Ishikawa (cell line): ENCODE results near the gene STOM.

Experiments
- CEBPB ChIP-seq: IDR thresholded peaks from 2 replicates; pipeline ENCODE4 v1.6.1; 2012
- CREB1 ChIP-seq: IDR thresholded peaks from 2 replicates; pipeline ENCODE4 v1.6.1; 2012; ENCODE audit warnings: low read depth
- EGR1 ChIP-seq: IDR thresholded peaks from 2 replicates; pipeline ENCODE4 v1.6.1; 2012
- EP300 ChIP-seq: IDR thresholded peaks from 2 replicates; pipeline ENCODE4 v1.6.1; 2012; ENCODE audit warnings: borderline replicate concordance
- FOXM1 ChIP-seq: IDR thresholded peaks from 2 replicates; pipeline ENCODE4 v1.6.1; 2012; ENCODE audit warnings: low read depth, borderline replicate concordance
- NFIC ChIP-seq: IDR thresholded peaks from 2 replicates; pipeline ENCODE4 v1.6.1; 2012
- RAD21 ChIP-seq: IDR thresholded peaks from 2 replicates; pipeline ENCODE4 v1.6.1; 2012; ENCODE audit warnings: low read depth
- TAF1 ChIP-seq: IDR thresholded peaks from 2 replicates; pipeline ENCODE4 v1.6.1; 2012; ENCODE audit warnings: low read depth, mild to moderate bottlenecking
- TCF12 ChIP-seq: IDR thresholded peaks from 2 replicates; pipeline ENCODE4 v1.6.1; 2012; ENCODE audit warnings: low read depth
- TEAD4 ChIP-seq: IDR thresholded peaks from 2 replicates; pipeline ENCODE4 v1.6.1; 2012
- YY1 ChIP-seq: IDR thresholded peaks from 2 replicates; pipeline ENCODE4 v1.6.1; 2012; ENCODE audit warnings: low read depth
- ZBTB7A ChIP-seq: IDR thresholded peaks from 2 replicates; pipeline ENCODE4 v1.6.1; 2012; ENCODE audit warnings: low read depth
- TF ChIP-seq, protein P1 (sequence below): IDR thresholded peaks from 2 replicates; pipeline ENCODE4 v1.6.1; 2012
- TF ChIP-seq, protein P2 (sequence below): IDR thresholded peaks from 2 replicates; pipeline ENCODE4 v1.6.1; 2012
- TF ChIP-seq, protein P3 (sequence below): IDR thresholded peaks from 2 replicates; pipeline ENCODE4 v1.6.1; 2012; ENCODE audit warnings: low read depth, mild to moderate bottlenecking

STOM gene

DNA sequence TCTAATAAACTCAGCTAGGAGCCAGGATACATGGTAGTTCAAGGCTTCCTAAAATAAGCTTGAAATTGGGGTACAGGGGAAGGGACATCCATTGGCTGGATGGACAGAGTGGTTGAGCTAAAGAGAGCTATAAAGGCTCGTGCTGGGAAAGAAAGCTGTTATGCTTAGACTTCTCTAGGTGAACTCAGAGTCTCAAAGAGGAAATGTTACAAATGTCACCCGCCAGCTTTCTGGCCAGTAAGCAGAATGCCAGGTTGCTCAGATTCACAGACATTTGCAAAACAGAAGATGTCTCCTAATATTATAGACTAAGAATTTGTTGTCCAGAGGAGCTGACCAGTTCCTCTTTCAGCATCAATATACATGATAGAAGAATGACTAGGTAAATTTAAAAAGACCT is 30.6 kb downstream of the STOM start:
- TF ChIP-seq, protein P1, sequence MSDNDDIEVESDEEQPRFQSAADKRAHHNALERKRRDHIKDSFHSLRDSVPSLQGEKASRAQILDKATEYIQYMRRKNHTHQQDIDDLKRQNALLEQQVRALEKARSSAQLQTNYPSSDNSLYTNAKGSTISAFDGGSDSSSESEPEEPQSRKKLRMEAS: no peak
- no peak for TF ChIP-seq TEAD4
- TF ChIP-seq, protein P2, sequence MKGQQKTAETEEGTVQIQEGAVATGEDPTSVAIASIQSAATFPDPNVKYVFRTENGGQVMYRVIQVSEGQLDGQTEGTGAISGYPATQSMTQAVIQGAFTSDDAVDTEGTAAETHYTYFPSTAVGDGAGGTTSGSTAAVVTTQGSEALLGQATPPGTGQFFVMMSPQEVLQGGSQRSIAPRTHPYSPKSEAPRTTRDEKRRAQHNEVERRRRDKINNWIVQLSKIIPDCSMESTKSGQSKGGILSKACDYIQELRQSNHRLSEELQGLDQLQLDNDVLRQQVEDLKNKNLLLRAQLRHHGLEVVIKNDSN: no peak

DNA sequence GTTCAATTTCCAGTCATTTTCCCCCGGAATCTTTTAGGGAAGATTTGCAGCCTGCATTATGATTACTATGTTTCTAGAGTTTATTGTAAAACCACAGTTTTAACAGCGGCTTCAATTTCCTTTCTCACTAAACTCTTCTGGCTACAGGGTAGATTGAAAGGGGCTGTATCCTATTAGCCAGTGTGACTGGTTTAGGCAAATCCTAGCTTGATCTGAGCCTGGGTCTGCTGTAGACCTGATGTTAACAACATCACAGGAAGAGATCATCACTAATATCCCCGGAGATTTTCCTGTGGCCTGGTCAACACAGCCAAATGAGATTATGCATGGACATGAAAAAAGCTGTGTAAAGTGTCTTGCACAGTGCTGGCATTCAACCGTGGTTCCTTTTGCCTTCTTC is 33.4 kb downstream of the STOM start:
- TF ChIP-seq TCF12: no peak
- TF ChIP-seq EP300: no peak
- no peak for TF ChIP-seq RAD21
- TF ChIP-seq ZBTB7A: no peak
- TF ChIP-seq CREB1: no peak
- TF ChIP-seq, protein P3, sequence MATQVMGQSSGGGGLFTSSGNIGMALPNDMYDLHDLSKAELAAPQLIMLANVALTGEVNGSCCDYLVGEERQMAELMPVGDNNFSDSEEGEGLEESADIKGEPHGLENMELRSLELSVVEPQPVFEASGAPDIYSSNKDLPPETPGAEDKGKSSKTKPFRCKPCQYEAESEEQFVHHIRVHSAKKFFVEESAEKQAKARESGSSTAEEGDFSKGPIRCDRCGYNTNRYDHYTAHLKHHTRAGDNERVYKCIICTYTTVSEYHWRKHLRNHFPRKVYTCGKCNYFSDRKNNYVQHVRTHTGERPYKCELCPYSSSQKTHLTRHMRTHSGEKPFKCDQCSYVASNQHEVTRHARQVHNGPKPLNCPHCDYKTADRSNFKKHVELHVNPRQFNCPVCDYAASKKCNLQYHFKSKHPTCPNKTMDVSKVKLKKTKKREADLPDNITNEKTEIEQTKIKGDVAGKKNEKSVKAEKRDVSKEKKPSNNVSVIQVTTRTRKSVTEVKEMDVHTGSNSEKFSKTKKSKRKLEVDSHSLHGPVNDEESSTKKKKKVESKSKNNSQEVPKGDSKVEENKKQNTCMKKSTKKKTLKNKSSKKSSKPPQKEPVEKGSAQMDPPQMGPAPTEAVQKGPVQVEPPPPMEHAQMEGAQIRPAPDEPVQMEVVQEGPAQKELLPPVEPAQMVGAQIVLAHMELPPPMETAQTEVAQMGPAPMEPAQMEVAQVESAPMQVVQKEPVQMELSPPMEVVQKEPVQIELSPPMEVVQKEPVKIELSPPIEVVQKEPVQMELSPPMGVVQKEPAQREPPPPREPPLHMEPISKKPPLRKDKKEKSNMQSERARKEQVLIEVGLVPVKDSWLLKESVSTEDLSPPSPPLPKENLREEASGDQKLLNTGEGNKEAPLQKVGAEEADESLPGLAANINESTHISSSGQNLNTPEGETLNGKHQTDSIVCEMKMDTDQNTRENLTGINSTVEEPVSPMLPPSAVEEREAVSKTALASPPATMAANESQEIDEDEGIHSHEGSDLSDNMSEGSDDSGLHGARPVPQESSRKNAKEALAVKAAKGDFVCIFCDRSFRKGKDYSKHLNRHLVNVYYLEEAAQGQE: no peak
- no peak for TF ChIP-seq CEBPB
- TF ChIP-seq TEAD4: no peak

DNA sequence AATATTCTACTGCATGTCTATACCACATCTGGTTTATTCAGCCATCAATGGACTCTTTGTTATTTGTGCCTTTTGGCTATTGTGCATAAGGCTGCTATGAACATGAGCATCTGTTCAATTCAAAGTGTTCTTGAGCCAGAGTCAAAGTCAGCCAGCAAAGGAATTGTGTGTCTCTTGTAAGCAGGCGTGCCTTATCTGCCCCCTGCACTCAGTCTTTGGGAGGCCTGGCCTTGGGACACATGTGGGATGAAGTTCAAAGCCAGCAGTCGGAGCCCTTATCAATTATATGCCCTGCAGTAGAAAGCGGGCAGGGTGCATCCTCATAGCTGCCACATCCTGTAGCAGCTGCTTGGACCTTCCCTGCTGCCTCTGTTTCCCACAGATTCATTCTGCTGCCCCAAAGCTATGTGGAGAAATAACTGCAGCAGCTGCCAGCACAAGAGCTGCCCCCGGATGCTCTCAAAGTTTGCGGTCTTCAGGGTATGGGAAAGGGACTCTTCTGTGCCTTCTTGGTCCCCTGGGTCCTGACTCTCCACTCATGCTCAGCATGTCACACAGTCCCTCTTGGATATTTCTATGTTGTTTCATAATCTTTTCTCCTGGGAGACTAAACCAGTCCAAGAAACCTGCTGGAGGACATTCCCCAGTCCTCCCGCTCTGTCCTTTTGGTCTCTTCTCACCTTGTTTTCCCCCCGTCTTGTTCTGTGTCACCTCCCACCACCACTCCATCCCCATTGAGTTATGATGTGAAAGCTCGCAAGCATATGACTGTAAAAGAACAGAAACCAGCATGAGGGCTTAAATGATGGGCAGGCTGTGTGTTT is 35.9 kb downstream of the STOM start:
- no peak for TF ChIP-seq FOXM1
- TF ChIP-seq, protein P3: no peak
- no peak for TF ChIP-seq RAD21
- TF ChIP-seq, protein P1: no peak
- TF ChIP-seq, protein P2: no peak
- TF ChIP-seq NFIC: no peak
- no peak for TF ChIP-seq EGR1
- no peak for TF ChIP-seq TCF12
- TF ChIP-seq TAF1: no peak
- no peak for TF ChIP-seq YY1
- TF ChIP-seq CEBPB: no peak
- no peak for TF ChIP-seq CREB1
- no peak for TF ChIP-seq ZBTB7A
- no peak for TF ChIP-seq TEAD4
- no peak for TF ChIP-seq EP300

DNA sequence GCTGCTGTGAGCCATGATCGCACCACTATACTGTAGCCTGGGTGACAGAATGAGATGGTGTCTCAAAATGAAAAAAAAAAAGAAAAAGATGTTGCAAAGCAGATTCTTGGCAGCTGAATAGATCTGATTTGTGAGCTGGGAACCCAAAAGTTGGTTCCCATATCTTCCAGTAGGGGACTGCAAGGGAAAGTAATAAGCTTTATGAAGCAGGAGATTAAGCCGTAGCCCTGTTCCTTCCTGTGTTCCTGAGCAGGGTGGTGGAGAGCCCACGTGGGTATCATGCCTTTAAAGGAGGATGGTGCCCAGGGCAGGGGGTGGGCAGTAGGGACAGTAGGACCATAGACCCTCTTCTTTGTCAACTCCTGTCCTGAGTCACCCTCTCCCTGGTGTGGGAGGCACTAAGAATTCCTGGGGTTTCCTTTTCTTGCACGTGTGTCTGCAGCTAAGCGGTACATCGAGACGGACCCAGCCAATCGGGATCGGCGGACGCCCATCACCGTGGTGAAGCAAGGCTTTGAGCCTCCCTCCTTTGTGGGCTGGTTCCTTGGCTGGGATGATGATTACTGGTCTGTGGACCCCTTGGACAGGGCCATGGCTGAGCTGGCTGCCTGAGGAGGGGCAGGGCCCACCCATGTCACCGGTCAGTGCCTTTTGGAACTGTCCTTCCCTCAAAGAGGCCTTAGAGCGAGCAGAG is 37.9 kb downstream of the STOM start:
- TF ChIP-seq EP300 (no peak), ZBTB7A (no peak), TCF12 (no peak)

DNA sequence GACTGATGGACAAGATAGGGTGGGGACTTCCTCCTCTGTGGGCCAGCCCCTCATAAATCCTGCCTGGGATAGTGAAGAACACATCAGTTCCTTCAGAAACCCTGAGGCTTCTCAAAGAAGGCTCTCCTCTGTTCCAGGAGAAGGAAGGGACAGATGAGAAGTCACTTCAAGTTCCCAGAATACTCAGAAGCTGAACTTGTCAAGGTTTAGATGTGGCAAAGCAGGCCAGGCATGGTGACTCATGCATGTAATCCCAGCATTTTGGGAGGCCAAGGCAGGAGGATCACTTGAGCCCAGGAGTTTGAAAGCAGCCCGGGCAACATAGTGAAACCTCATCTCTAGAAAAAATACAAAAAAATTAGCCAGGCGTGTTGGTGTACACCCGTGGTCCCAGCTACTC is 38.5 kb downstream of the STOM start:
- TF ChIP-seq, protein P2: no peak
- TF ChIP-seq EP300 (no peak), NFIC (no peak), TEAD4 (no peak), FOXM1 (no peak), ZBTB7A (no peak), CEBPB (no peak)
- TF ChIP-seq, protein P3: no peak
